GM12878 (cell line): ENCODE measurements around the gene ZXDA. TPM values are rescaled to one million over a fixed set of nuclear protein-coding genes. Genes with fewer than 3 reads are reported as not detected.

Source experiments
- ATAC-seq: fragments of 200-7000 bp; cut with Tn5 transposase; 3 replicates; pipeline ENCODE4 v1.9.1; 2020; ENCODE audit warnings: mild to moderate bottlenecking, moderate library complexity
- BruUV-seq: library from RNA; stranded (reverse); fragments of 400-500 nt; replicated peaks from 2 replicates; lab custom pipeline; 2021; lab: Mats Ljungman, UMichigan
- CTCF ChIA-PET: fragments of 300-600 bp; sonication (Branson Sonifier 250); formaldehyde crosslinking; extraction: SDS; loops from one replicate; lab custom pipeline; 2021; ENCODE audit warnings: inconsistent platforms; lab: Yijun Ruan, JAX
- POLR2A ChIA-PET: fragments of 350-600 bp; formaldehyde crosslinking; extraction: SDS; loops from one replicate; lab custom pipeline; 2021; ENCODE audit warnings: inconsistent platforms; lab: Charles Lee
- RAD21 ChIA-PET: fragments of 300-600 bp; sonication (Branson Sonifier 250); formaldehyde crosslinking; loops from one replicate; lab custom pipeline; 2023; ENCODE audit warnings: antibody characterized with exemption; ENCODE audit not compliant: unreplicated experiment; lab: Charles Lee
- SMC1A ChIA-PET: fragments of 300-600 bp; sonication (Branson Sonifier 250); formaldehyde crosslinking; loops from one replicate; lab custom pipeline; 2023; ENCODE audit not compliant: unreplicated experiment, uncharacterized antibody; lab: Charles Lee
- DNase-seq: peaks from one replicate; pipeline ENCODE4 v3.0.0-alpha.2; 2011; ENCODE audit warnings: low read depth, low spot score
- FAIRE-seq: peaks from 3 replicates; lab custom pipeline; 2011; peaks lifted over from hg19 to GRCh38; lab: Jason Lieb, UNC
- H2AFZ ChIP-seq: 2 replicates; pipeline ENCODE4 v1.6.0; 2011; ENCODE audit warnings: low read depth, low read length, control low read depth; ENCODE audit not compliant: control insufficient read depth
- H3K27ac ChIP-seq: 2 replicates; pipeline ENCODE4 v1.5.1; 2011; ENCODE audit warnings: control low read depth; ENCODE audit not compliant: control insufficient read depth, insufficient read depth
- H3K27me3 ChIP-seq, 2 experiments: replicated peaks in 1 of 2; 2 replicates each; pipeline versions ENCODE4 v1.6.0 to v1.6.1; 2011; ENCODE audit warnings: low read length in 1 of 2; ENCODE audit not compliant: control insufficient read depth in 2 of 2, insufficient read depth in 2 of 2
- H3K36me3 ChIP-seq, 2 experiments: 2 replicates each; pipeline ENCODE4 v1.5.1; 2011; ENCODE audit warnings: low read length in 1 of 2; ENCODE audit not compliant: control insufficient read depth in 2 of 2, insufficient read depth in 2 of 2
- H3K4me1 ChIP-seq: 2 replicates; pipeline ENCODE4 v1.6.1; 2011; ENCODE audit warnings: mild to moderate bottlenecking, low read length, moderate library complexity, mixed read lengths; ENCODE audit not compliant: control insufficient read depth, insufficient read depth
- H3K4me2 ChIP-seq: 2 replicates; pipeline ENCODE4 v1.6.0; 2011; ENCODE audit warnings: control low read depth; ENCODE audit not compliant: control insufficient read depth, insufficient read depth
- H3K4me3 ChIP-seq: fragments of 200-600 bp; sonication (generic); 2 replicates; pipeline ENCODE4 v1.5.1; 2016
- H3K79me2 ChIP-seq: 2 replicates; pipeline ENCODE4 v1.6.0; 2011; ENCODE audit warnings: low read length; ENCODE audit not compliant: control insufficient read depth, insufficient read depth
- H3K9ac ChIP-seq: 2 replicates; pipeline ENCODE4 v1.8.0; 2011; ENCODE audit warnings: low read length, control low read depth, mixed read lengths; ENCODE audit not compliant: control insufficient read depth, insufficient read depth
- H3K9me3 ChIP-seq: replicated peaks from 3 replicates; pipeline ENCODE4 v1.5.1; 2011; ENCODE audit warnings: mild to moderate bottlenecking, low read length; ENCODE audit not compliant: control insufficient read depth, insufficient read depth
- H4K20me1 ChIP-seq: 2 replicates; pipeline ENCODE4 v1.6.0; 2011; ENCODE audit not compliant: control insufficient read depth, insufficient read depth
- E2F4 ChIP-seq: IDR thresholded peaks from 2 replicates; pipeline ENCODE4 v1.6.1; 2012; ENCODE audit warnings: low read depth, low read length, improper control_type of control experiment
- EP300 ChIP-seq, 2 experiments: fragments of 150-350 bp in 1 of 2; IDR thresholded peaks; 2 replicates each; pipeline ENCODE4 v1.6.1; 2011 to 2012; ENCODE audit warnings: low read depth in 2 of 2, low read length in 2 of 2, borderline replicate concordance in 1 of 2, improper control_type of control experiment in 1 of 2, inconsistent platforms in 1 of 2; ENCODE audit not compliant: control insufficient read depth in 1 of 2
- SKIL ChIP-seq: fragments of 450-650 bp; IDR thresholded peaks from 2 replicates; pipeline ENCODE4 v1.6.1; 2017; ENCODE audit warnings: mild to moderate bottlenecking, low read depth, inconsistent platforms; ENCODE audit not compliant: poor library complexity, severe bottlenecking
- SP1 ChIP-seq: IDR thresholded peaks from one replicate; pipeline ENCODE4 v1.6.1; 2011; ENCODE audit warnings: low read depth, low read length
- WGBS: methylation state at CpG from one replicate; pipeline ENCODE4 v1.1.6; 2016; ENCODE audit warnings: low lambda C conversion rate; ENCODE audit not compliant: insufficient replicate concordance, insufficient coverage; ENCODE audit errors: missing lambda C conversion rate; 5-methylcytosine and 5-hydroxymethylcytosine counted together
- in situ Hi-C: fragments of 300-500 bp; cut with MboI; formaldehyde crosslinking; loops from 9 replicates; pipeline ENCODE4 v1.14.3; 2018; ENCODE audit warnings: mixed read lengths
- intact Hi-C: fragments of 100-400 bp; cut with micrococcal nuclease; formaldehyde crosslinking; loops from one replicate; pipeline ENCODE4 v1.14.2; 2022; ENCODE audit not compliant: unreplicated experiment
- polyA plus RNA-seq, 11 experiments: library from polyadenylated mRNA; depleted of rRNA in 4 of 11; unstranded in 6 of 11; stranded (reverse) in 5 of 11; fragments of >200 nt; fragmentation: Nextera tagmentation in 4 of 11; fragmentation: Illumina TruSeq in 1 of 11; extraction: Ambion mirVana in 4 of 11; extraction: Trizol in 1 of 11; gene quantifications; 1 replicate in 1 of 11; 2 replicates in 10 of 11; pipeline versions ENCODE4 v1.2.1 to v1.2.3, GENCODE V29; 2011 to 2016; ENCODE audit warnings: inconsistent platforms in 2 of 11, missing spikeins in 2 of 11, low read depth in 1 of 11
- total RNA-seq, 4 experiments: library from RNA; depleted of rRNA in 3 of 4; stranded (reverse); fragments of >200 nt in 3 of 4; fragmentation: Illumina TruSeq in 1 of 4; extraction: Trizol in 1 of 4; gene quantifications; 2 replicates each; pipeline versions ENCODE4 v1.2.1 to v1.2.3, GENCODE V29; 2013 to 2021

ZXDA gene
- total and polyA plus RNA-seq, 10 of the 15 experiments (the other 5 are each of a cell fraction or from before 2014, with no cell fraction given) = 0.10 to 2.8 (median 0.99) TPM

- no peaks in the 10 kb centered on the region for H3K4me1 ChIP-seq
- intact Hi-C loops = no loop called here
- RAD21 ChIA-PET = no interaction called here
- no peaks in the 10 kb centered on the region for H3K9me3 ChIP-seq
- ATAC-seq = no peak
- in situ Hi-C loops = loop anchor here (25.0 kb wide), 3 partner anchors 918 to 1343 kb away; partner anchors contain the start of genes SPIN3 and UBQLN2
- H3K9ac ChIP-seq = no peak overlapping the region
- no TSS peak for BruUV-seq
- SMC1A ChIA-PET = no interaction called here
- TF ChIP-seq EP300 (IDR thresholded peaks at IDR 0.05; ENCODE audit: borderline replicate concordance in 1 of 2, control insufficient read depth in 1 of 2, low read depth in 2 of 2, low read length in 2 of 2) (no peak), SP1 (no peak), E2F4 (no peak), SKIL (no peak)
- 66% methylated on average over 2 of the region's 2 CpGs for WGBS
- DNase-seq = no peak
- FAIRE-seq = no peak
- H4K20me1 ChIP-seq = no peaks in the 10 kb centered on the region
- no peaks in the 10 kb centered on the region for H3K36me3 ChIP-seq
- no peak overlapping the region for H2AFZ ChIP-seq
- H3K4me2 ChIP-seq = peak overlapping the region; percentile 59; the same call in 1 of the 2 replicates
- no peaks in the 10 kb centered on the region for H3K27me3 ChIP-seq
- H3K27ac ChIP-seq = no peak overlapping the region
- no peaks in the 10 kb centered on the region; the same call in none of the 2 replicates for H3K79me2 ChIP-seq
- POLR2A ChIA-PET = no interaction called here
- CTCF ChIA-PET = interaction anchor here (0.7 kb wide), 1 partner anchor 323 kb away, joined by 3 read pairs; no protein-coding TSS in a partner anchor
- peak overlapping the region; percentile 31; the same call in 1 of the 2 replicates for H3K4me3 ChIP-seq
These were observed 5.1 kb downstream of the ZXDA start for GRCh38 chrX:57905141-57905540.
